ENCODE measurements around the gene ABCA1.
"Not testable (repeated sequence)": the region's sequence is repeated elsewhere in the genome, so short reads cannot be mapped to it uniquely, and the experiment has no call there.

Gene ABCA1

GRCh38 chr9:104783588-104783987, 144.4 kb downstream of the ABCA1 start:
- in situ Hi-C loops (cut with MboI; ENCODE audit: low pct_unique_long_range_greater_than_20kb, low sequenced_read_pairs), result loop anchor here (25.0 kb wide), 1 partner anchor 629 kb away; no protein-coding TSS in a partner anchor
- no peak for DNase-seq

- DNase-seq, result peak; percentile 59
- in situ Hi-C loops (cut with MboI; ENCODE audit: low pct_unique_long_range_greater_than_20kb, low sequenced_read_pairs), result loop anchor here (25.0 kb wide), 1 partner anchor 631 kb away; no protein-coding TSS in a partner anchor
Observed at GRCh38 chr9:104780796-104781395, 147.1 kb downstream of the ABCA1 start.

GRCh38 chr9:104779946-104780535, 147.9 kb downstream of the ABCA1 start:
- peak; percentile 49 for DNase-seq
- in situ Hi-C loops (cut with MboI; ENCODE audit: low pct_unique_long_range_greater_than_20kb, low sequenced_read_pairs), result loop anchor here (25.0 kb wide), 1 partner anchor 632 kb away; no protein-coding TSS in a partner anchor

GRCh38 chr9:104779334-104779733, 148.6 kb downstream of the ABCA1 start:
- in situ Hi-C loops (cut with MboI; ENCODE audit: low pct_unique_long_range_greater_than_20kb, low sequenced_read_pairs), result loop anchor here (25.0 kb wide), 1 partner anchor 633 kb away; no protein-coding TSS in a partner anchor
- no peak for DNase-seq

GRCh38 chr9:104778802-104779201, 149.2 kb downstream of the ABCA1 start:
- in situ Hi-C loops (cut with MboI; ENCODE audit: low pct_unique_long_range_greater_than_20kb, low sequenced_read_pairs), result loop anchor here (25.0 kb wide), 1 partner anchor 633 kb away; no protein-coding TSS in a partner anchor
- DNase-seq, result no peak

- DNase-seq, result no peak
- in situ Hi-C loops (cut with MboI; ENCODE audit: low pct_unique_long_range_greater_than_20kb, low sequenced_read_pairs), result loop anchor here (25.0 kb wide), 1 partner anchor 636 kb away; no protein-coding TSS in a partner anchor
Observed at GRCh38 chr9:104776797-104777196, 151.2 kb downstream of the ABCA1 start.

GRCh38 chr9:104775976-104776375, 152.0 kb downstream of the ABCA1 start:
- no peak for DNase-seq
- in situ Hi-C loops (cut with MboI; ENCODE audit: low pct_unique_long_range_greater_than_20kb, low sequenced_read_pairs), result loop anchor here (25.0 kb wide), 1 partner anchor 636 kb away; no protein-coding TSS in a partner anchor

- DNase-seq, result no peak
- in situ Hi-C loops (cut with MboI; ENCODE audit: low pct_unique_long_range_greater_than_20kb, low sequenced_read_pairs), result loop anchor here (25.0 kb wide), 1 partner anchor 637 kb away; no protein-coding TSS in a partner anchor
Observed at GRCh38 chr9:104775574-104775936, 152.4 kb downstream of the ABCA1 start.

- in situ Hi-C loops (cut with MboI; ENCODE audit: low pct_unique_long_range_greater_than_20kb, low sequenced_read_pairs), result loop anchor here (25.0 kb wide), 1 partner anchor 637 kb away; no protein-coding TSS in a partner anchor
- DNase-seq, result peak; percentile 90
Observed at GRCh38 chr9:104774831-104775573, 153.0 kb downstream of the ABCA1 start.

GRCh38 chr9:104774132-104774531, 153.8 kb downstream of the ABCA1 start:
- in situ Hi-C loops (cut with MboI; ENCODE audit: low pct_unique_long_range_greater_than_20kb, low sequenced_read_pairs), result no loop called here
- no peak for DNase-seq

- in situ Hi-C loops (cut with MboI; ENCODE audit: low pct_unique_long_range_greater_than_20kb, low sequenced_read_pairs), result no loop called here
- peak; percentile 39 for DNase-seq
Observed at GRCh38 chr9:104772714-104773510, 155.0 kb downstream of the ABCA1 start.

- in situ Hi-C loops (cut with MboI; ENCODE audit: low pct_unique_long_range_greater_than_20kb, low sequenced_read_pairs), result no loop called here
- DNase-seq, result no peak
Observed at GRCh38 chr9:104769655-104770054, 158.3 kb downstream of the ABCA1 start.

GRCh38 chr9:104769029-104769428, 158.9 kb downstream of the ABCA1 start:
- in situ Hi-C loops (cut with MboI; ENCODE audit: low pct_unique_long_range_greater_than_20kb, low sequenced_read_pairs); DNase-seq: not testable (repeated sequence)

GRCh38 chr9:104767507-104767906, 160.4 kb downstream of the ABCA1 start:
- in situ Hi-C loops (cut with MboI; ENCODE audit: low pct_unique_long_range_greater_than_20kb, low sequenced_read_pairs), result no loop called here
- no peak for DNase-seq

GRCh38 chr9:104766025-104766424, 161.9 kb downstream of the ABCA1 start:
- in situ Hi-C loops (cut with MboI; ENCODE audit: low pct_unique_long_range_greater_than_20kb, low sequenced_read_pairs), result no loop called here
- no peak for DNase-seq

- no peak for DNase-seq
- in situ Hi-C loops (cut with MboI; ENCODE audit: low pct_unique_long_range_greater_than_20kb, low sequenced_read_pairs), result no loop called here
Observed at GRCh38 chr9:104765138-104765537, 162.8 kb downstream of the ABCA1 start.

- in situ Hi-C loops (cut with MboI; ENCODE audit: low pct_unique_long_range_greater_than_20kb, low sequenced_read_pairs), result no loop called here
- no peak for DNase-seq
Observed at GRCh38 chr9:104758974-104759373, 169.0 kb downstream of the ABCA1 start.

GRCh38 chr9:104750185-104750767, 177.7 kb downstream of the ABCA1 start:
- no peak for DNase-seq
- in situ Hi-C loops (cut with MboI; ENCODE audit: low pct_unique_long_range_greater_than_20kb, low sequenced_read_pairs), result no loop called here
